NT2/D1 (cell line): ENCODE measurements around the gene FLII.

Experiments used
- SUZ12 ChIP-seq: IDR thresholded peaks from 2 replicates; pipeline ENCODE4 v1.6.1; 2011; ENCODE audit not compliant: insufficient read length, insufficient read depth; ENCODE audit errors: extremely low read depth
- YY1 ChIP-seq: IDR thresholded peaks from 2 replicates; pipeline ENCODE4 v1.6.1; 2011; ENCODE audit not compliant: insufficient read length, insufficient read depth
- ZNF274 ChIP-seq: IDR thresholded peaks from 2 replicates; pipeline ENCODE4 v1.6.1; 2011; ENCODE audit warnings: mild to moderate bottlenecking, low read depth, low read length

GRCh38 chr17:18260332-18261145 lies 2.0 kb upstream of the FLII start, which contains the start of gene MIEF2:
- no peak for TF ChIP-seq ZNF274
- no peak for TF ChIP-seq YY1
- TF ChIP-seq SUZ12 = no peak
